ENCODE results near the gene KLHL11. TPM values are rescaled to one million over a fixed set of nuclear protein-coding genes. Genes with fewer than 3 reads are reported as not detected.

Gene KLHL11
- total and polyA plus RNA-seq, 9 of the 15 experiments (the other 6 are each of a cell fraction or from before 2014, with no cell fraction given) = 0.20 to 17.0 (median 10.3) TPM

- DNase-seq (ENCODE audit: extremely low read depth in 1 of 4, low spot score in 3 of 4) (no peak), ATAC-seq (no peak), FAIRE-seq (no peak)
- 71% methylated on average over 3 of the region's 3 CpGs for WGBS (ENCODE audit: insufficient coverage, low coverage, missing lambda C conversion rate)
- intact Hi-C loops (cut with micrococcal nuclease) = no loop called here
- Histone ChIP-seq H3K27me3 (ENCODE audit: control insufficient read depth in 2 of 2, insufficient read depth in 2 of 2, low read length in 2 of 2) (no peaks in the 10 kb centered on the region), H3K4me3 (no peak overlapping the region), H3K9ac (ENCODE audit: insufficient read depth in 1 of 2, low read depth in 2 of 2, low read length in 2 of 2) (no peak overlapping the region), H3K4me1 (replicated peaks in 1 of 2; ENCODE audit: control insufficient read depth in 2 of 2, insufficient read depth in 2 of 2, low read length in 2 of 2) (no peaks in the 10 kb centered on the region), H2AFZ (ENCODE audit: low read depth, low read length) (no peak overlapping the region), H4K20me1 (replicated peaks; ENCODE audit: control insufficient read depth, insufficient read depth, low read length) (no peaks in the 10 kb centered on the region), H3K79me2 (ENCODE audit: control insufficient read depth, insufficient read depth, low read length) (no peaks in the 10 kb centered on the region), H3K9me1 (ENCODE audit: control insufficient read depth, insufficient read depth, low read length) (no peaks in the 10 kb centered on the region), H3K36me3 (ENCODE audit: control insufficient read depth, insufficient read depth, low read length) (peaks cover 93% of the 10 kb centered on the region; the same call in 2 of the 3 replicates), H3K9me3 (replicated peaks; ENCODE audit: control insufficient read depth, insufficient read depth, low read depth, low read length) (no peaks in the 10 kb centered on the region), H3K27ac (ENCODE audit: extremely low read depth, low read depth, low read length) (no peak overlapping the region), H3K4me2 (ENCODE audit: insufficient read depth, low read length) (no peak overlapping the region)
- POLR2A ChIA-PET = interaction anchor here (0.6 to 1.5 kb wide), 6 partner anchors 10 to 205 kb away, joined by 3 to 5 read pairs (median 4); no protein-coding TSS in a partner anchor
- BruUV-seq (replicated peaks) = no TSS peak
- CTCF ChIA-PET (ENCODE audit: low intra/inter-chr PET ratio) = no interaction called here
- TF ChIP-seq ZNF280B (CRISPR knock-in tag; IDR thresholded peaks at IDR 0.05) = no peak
- TF ChIP-seq ZNF316 (IDR thresholded peaks at IDR 0.05) = 0 out of 2 replicates have a peak, but pooled peaks have one; percentile 4
- TF ChIP-seq ZNF324 (CRISPR knock-in tag; IDR thresholded peaks at IDR 0.05) = no peak
- TF ChIP-seq RBM14 (IDR thresholded peaks at IDR 0.05; ENCODE audit: borderline replicate concordance, insufficient read depth, low read depth, low read length) = no peak
- TF ChIP-seq ZNF143 (CRISPR knock-in tag; IDR thresholded peaks at IDR 0.05) = no peak
- TF ChIP-seq TFE3 (CRISPR knock-in tag; IDR thresholded peaks at IDR 0.05) = no peak
- in situ Hi-C loops (cut with MboI) = no loop called here
Measured at GRCh38 chr17:41893384-41893783, 28.2 kb upstream of the KLHL11 start.

All from K562 (cell line).